Measurements from ENCODE around the gene MLXIP. TPM values are rescaled to one million over a fixed set of nuclear protein-coding genes. Genes with fewer than 3 reads are reported as not detected.

Gene MLXIP
- total and polyA plus RNA-seq, 2 of the 8 experiments (the other 6 are each of a cell fraction or from before 2014, with no cell fraction given), result 5.5 to 40.5 TPM

DNA sequence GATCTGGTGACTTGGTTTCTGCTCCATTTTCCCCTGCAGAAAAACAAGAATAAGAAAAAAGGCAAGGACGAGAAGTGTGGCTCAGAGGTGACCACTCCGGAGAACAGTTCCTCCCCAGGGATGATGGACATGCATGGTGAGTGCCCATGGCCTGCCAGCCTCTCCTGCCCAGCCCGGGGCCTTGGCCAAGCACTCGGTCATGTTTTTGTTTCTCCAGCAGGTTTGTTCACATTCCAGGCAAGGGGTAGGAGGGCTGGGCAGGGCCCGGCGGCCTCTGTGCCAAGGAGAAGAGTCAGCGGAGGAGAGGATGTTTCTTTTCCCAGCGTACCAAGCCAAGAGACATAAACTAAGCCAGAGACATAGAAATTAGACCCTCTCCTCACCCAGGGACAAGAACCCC lies 43.3 kb upstream of the MLXIP start:
- Histone ChIP-seq H2BK120ac (replicated peaks; ENCODE audit: low read depth, low read length) (no peak overlapping the region), H4K20me1 (replicated peaks in 1 of 2; ENCODE audit: control insufficient read depth in 1 of 2, insufficient read depth in 2 of 2, low read length in 2 of 2) (peaks cover 2 to 8% of the 10 kb centered on the region in 2 experiments), H4K91ac (replicated peaks; ENCODE audit: insufficient read length, low read length) (no peak overlapping the region), H3K56ac (replicated peaks; ENCODE audit: insufficient read length, low read depth, low read length) (no peak overlapping the region), H3K4me2 (ENCODE audit: insufficient read depth in 1 of 2, low read depth in 2 of 2, low read length in 2 of 2) (no peak overlapping the region), H2AK5ac (ENCODE audit: low read depth, low read length) (no peak overlapping the region), H4K5ac (ENCODE audit: insufficient read length, low read depth, low read length) (no peak overlapping the region), H2AFZ (ENCODE audit: low read length) (no peak overlapping the region), H3K36me3 (ENCODE audit: control insufficient read depth in 2 of 4, insufficient read depth in 4 of 4, low read length in 3 of 4) (peaks cover 0 to 13% (median 6%) of the 10 kb centered on the region in 4 experiments; a peak in 3 of 8 replicates), H3K9me3 (ENCODE audit: insufficient read depth in 2 of 2, low read depth in 1 of 2, low read length in 1 of 2) (no peaks in the 10 kb centered on the region), H3K27ac (ENCODE audit: low read depth, low read length) (no peak overlapping the region), H3K4ac (replicated peaks; ENCODE audit: insufficient read length, low read depth, low read length) (no peak overlapping the region), H4K8ac (ENCODE audit: extremely low read depth, insufficient read depth, low read length) (no peak overlapping the region), H3K27me3 (replicated peaks in 1 of 4; ENCODE audit: control insufficient read depth in 3 of 4, extremely low read depth in 1 of 4, insufficient read depth in 3 of 4, low read length in 3 of 4) (no peaks in the 10 kb centered on the region), H2BK5ac (ENCODE audit: low read depth, low read length) (no peak overlapping the region), H2BK12ac (ENCODE audit: low read depth, low read length) (no peak overlapping the region), H3K23me2 (ENCODE audit: low read depth, low read length) (no peaks in the 10 kb centered on the region), H3K14ac (ENCODE audit: insufficient read length) (no peak overlapping the region), H3K79me1 (ENCODE audit: low read depth, low read length) (no peaks in the 10 kb centered on the region; the same call in none of the 2 replicates), H3K4me3 (ENCODE audit: extremely low read depth in 1 of 4, insufficient read depth in 2 of 4, low read depth in 3 of 4, low read length in 4 of 4) (no peak overlapping the region), H3K9ac (replicated peaks in 1 of 4; ENCODE audit: extremely low read depth in 1 of 4, low read depth in 3 of 4, low read length in 3 of 4) (no peak overlapping the region), H3K23ac (ENCODE audit: insufficient read length) (no peak overlapping the region), H3K79me2 (ENCODE audit: control insufficient read depth in 1 of 2, insufficient read depth in 2 of 2, low read length in 2 of 2) (peaks cover 0 to 8% of the 10 kb centered on the region in 2 experiments; a peak in 1 of 4 replicates), H2BK15ac (ENCODE audit: low read length) (no peak overlapping the region), H2BK20ac (ENCODE audit: low read length) (no peak overlapping the region), H3K4me1 (replicated peaks in 1 of 4; ENCODE audit: control insufficient read depth in 3 of 4, insufficient read depth in 4 of 4, low read length in 3 of 4) (no peaks in the 10 kb centered on the region), H3K18ac (ENCODE audit: extremely low read depth, low read length) (no peak overlapping the region)
- 90% methylated on average over 8 of the region's 8 CpGs; no CpG with 5 or more reads in 1 of the 2 experiments for WGBS, 2 experiments (ENCODE audit: extremely low coverage in 1 of 2, insufficient coverage in 1 of 2, insufficient read length in 1 of 2, insufficient replicate concordance in 2 of 2, low coverage in 1 of 2, low lambda C conversion rate in 2 of 2, missing lambda C conversion rate in 1 of 2)
- no peak for FAIRE-seq
- POLR2A ChIA-PET (ENCODE audit: partially characterized antibody), result no interaction called here
- CTCF ChIA-PET (ENCODE audit: partially characterized antibody), result no interaction called here
- no peak for DNase-seq (ENCODE audit: low read depth in 1 of 2, low spot score in 2 of 2)
- TF ChIP-seq TAF7 (optimal IDR thresholded peaks at IDR 0.05; ENCODE audit: borderline replicate concordance, low read depth, low read length) (no peak), MAFK (IDR thresholded peaks at IDR 0.05; ENCODE audit: low read depth, low read length) (no peak), HDAC2 (IDR thresholded peaks at IDR 0.05; ENCODE audit: borderline replicate concordance in 1 of 2, low read depth in 2 of 2, low read length in 2 of 2) (no peak), KDM4A (IDR thresholded peaks at IDR 0.05; ENCODE audit: low read depth, low read length, severe bottlenecking) (no peak), TAF1 (IDR thresholded peaks at IDR 0.05; ENCODE audit: low read depth, low read length) (no peak), YY1 (IDR thresholded peaks at IDR 0.05; ENCODE audit: low read depth, low read length) (no peak), CBX8 (IDR thresholded peaks at IDR 0.05; ENCODE audit: borderline replicate concordance, low read depth, low read length) (no peak)
- TF ChIP-seq, protein P1, sequence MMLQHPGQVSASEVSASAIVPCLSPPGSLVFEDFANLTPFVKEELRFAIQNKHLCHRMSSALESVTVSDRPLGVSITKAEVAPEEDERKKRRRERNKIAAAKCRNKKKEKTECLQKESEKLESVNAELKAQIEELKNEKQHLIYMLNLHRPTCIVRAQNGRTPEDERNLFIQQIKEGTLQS (IDR thresholded peaks at IDR 0.05; ENCODE audit: insufficient read depth, low read depth, low read length), result no peak
- TF ChIP-seq, protein P2, sequence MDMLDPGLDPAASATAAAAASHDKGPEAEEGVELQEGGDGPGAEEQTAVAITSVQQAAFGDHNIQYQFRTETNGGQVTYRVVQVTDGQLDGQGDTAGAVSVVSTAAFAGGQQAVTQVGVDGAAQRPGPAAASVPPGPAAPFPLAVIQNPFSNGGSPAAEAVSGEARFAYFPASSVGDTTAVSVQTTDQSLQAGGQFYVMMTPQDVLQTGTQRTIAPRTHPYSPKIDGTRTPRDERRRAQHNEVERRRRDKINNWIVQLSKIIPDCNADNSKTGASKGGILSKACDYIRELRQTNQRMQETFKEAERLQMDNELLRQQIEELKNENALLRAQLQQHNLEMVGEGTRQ (IDR thresholded peaks at IDR 0.05; ENCODE audit: low read length), result no peak
- TF ChIP-seq, protein P3, sequence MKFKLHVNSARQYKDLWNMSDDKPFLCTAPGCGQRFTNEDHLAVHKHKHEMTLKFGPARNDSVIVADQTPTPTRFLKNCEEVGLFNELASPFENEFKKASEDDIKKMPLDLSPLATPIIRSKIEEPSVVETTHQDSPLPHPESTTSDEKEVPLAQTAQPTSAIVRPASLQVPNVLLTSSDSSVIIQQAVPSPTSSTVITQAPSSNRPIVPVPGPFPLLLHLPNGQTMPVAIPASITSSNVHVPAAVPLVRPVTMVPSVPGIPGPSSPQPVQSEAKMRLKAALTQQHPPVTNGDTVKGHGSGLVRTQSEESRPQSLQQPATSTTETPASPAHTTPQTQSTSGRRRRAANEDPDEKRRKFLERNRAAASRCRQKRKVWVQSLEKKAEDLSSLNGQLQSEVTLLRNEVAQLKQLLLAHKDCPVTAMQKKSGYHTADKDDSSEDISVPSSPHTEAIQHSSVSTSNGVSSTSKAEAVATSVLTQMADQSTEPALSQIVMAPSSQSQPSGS (IDR thresholded peaks at IDR 0.05; ENCODE audit: low read length), result no peak
